ENCODE measurements around the gene FRAS1.

FRAS1 gene

DNA sequence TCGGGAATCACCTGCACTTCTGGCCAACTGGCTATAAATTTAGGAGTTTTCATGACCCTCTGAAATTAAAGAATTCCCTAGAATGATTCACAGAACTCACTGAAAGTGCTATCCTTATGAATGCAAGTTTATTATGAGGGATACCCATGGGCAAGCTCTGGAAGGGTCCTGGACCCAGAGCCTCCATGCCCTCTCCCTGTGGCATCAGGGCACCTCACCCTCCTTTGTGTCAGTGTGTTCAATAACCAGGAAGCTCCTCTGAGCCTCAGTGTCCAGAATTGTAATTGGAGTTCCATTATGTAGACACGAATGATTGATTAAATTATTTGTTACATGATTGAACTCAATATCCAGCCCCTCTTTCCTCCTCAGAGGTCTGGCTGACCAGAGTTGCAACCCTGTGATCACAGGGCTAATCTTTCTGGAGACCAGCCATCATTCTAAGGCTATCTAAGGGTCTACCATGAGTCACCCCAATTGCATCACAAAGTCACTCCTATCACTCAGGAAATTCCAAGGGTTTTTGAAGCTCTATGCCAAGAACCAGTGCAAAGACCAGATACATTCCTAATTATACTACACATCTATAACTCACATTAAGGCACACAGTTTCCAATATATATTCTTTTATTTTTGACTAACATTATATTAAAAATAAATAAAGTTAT, 503.3 kb downstream of the FRAS1 start:
- DNase-seq, result peak; percentile 79

DNA sequence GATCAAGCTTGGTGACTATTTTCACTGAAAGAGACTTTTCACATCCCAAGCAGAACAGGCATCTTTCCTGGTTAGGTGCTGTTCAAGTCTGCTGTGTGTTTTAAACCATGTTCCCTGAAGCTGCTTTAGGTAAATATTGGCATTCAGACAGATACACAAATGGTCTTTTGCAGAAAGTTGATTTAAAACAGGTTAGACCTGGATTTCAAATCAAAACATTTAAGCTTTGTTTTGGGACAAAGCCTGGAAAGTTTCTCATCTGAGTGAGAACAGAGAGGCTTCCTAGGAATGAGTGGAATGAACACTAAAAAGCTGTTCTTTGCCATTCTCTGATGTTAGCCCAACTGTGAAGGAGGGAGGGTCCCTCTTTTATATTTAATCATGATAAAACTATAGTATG, 504.6 kb downstream of the FRAS1 start:
- DNase-seq, result peak; percentile 44

DNA sequence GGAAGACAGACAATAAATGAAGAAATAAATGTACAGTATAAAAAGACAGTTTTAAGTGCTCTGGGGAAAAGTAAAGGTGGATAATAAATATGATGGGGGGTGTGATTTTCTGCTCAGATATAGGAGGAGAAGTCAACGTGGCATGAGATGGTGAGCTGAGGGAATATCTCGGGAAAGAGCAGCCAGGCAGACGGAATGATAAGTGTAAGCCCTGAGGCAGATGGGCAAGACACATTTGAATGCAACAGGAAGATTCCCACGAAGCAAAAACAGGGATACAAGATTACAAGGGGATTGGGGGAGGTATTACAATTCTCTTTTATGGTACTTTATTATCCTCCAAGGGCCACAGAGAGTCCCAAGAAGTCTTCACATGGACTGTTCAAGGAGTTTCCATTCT, 505.6 kb downstream of the FRAS1 start:
- no peak for DNase-seq

- peak; percentile 54 for DNase-seq
Measured at GRCh38 chr4:78565971-78566372, 508.8 kb downstream of the FRAS1 start.

- no peak for DNase-seq
Measured at GRCh38 chr4:78566834-78567499, 509.8 kb downstream of the FRAS1 start.

- DNase-seq, result no peak
Measured at GRCh38 chr4:78567500-78568060, 510.5 kb downstream of the FRAS1 start.

DNA sequence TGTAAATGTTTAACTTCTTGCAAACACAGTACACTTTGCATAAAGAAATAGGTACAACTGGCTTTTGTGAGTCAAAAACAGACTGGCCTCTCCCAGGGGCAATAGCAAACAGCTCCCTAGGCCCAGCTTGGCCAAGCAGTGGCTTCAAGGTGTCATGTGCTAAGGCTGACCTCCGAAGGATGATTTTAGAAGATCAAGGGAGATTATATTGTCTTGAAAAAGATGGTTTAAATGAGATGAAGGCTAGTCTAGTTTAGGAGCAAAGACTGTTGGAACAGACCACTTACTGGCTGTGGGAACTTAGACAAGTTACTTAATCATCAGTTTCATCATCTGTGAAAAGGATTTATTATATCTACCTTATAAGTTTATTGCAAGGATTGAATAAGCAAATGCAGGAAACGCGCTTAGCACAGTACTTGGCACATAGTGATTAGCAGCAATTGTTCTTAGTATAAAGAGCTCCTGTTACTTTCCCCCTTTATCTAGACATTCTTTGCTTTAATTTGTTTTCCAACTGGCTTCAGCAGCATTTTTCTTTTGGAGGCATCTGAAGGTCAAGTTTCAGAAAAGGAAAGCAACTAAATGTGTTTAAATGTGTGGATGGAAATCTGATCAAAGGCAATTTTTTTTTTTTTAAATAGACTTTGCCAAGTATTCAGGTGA, 511.6 kb downstream of the FRAS1 start:
- no peak for DNase-seq

- DNase-seq, result peak; percentile 71
Measured at GRCh38 chr4:78569306-78569821, 512.2 kb downstream of the FRAS1 start.

- DNase-seq, result no peak
Measured at GRCh38 chr4:78570117-78570516, 513.0 kb downstream of the FRAS1 start.

- DNase-seq, result no peak
Measured at GRCh38 chr4:78571804-78572203, 514.7 kb downstream of the FRAS1 start.

DNA sequence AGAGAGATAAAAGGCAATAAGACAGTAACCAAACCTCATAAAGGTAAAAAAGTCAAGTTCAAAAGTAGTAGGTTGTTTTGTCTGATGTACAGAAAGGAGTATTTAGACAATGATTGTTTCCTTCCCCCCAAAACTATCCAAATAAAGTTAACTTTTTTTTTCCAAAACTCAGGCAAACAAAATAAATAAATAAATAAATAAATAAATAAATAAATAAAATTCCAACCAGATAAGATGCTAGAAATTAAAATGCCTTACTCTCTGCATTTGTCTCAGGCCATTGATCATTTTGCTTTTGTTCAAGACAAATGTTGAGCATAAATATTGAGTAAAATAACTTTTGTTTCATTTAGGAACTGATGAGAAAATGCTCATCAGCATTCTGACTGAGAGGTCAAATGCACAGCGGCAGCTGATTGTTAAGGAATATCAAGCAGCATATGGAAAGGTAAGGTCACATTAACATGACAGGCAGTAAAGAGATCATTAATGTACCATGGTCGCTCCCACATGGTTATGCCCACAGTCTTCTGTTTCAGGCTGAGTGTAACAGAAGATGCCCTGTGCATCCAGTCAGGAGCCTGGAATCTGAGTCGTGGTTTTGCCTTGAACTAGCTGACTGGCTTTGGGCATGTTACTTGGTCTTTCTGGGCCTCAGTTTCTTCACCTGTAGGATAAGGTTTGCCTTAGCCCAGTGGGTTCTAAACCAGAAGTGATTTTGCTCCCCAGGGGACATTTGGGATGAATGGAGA, 521.7 kb downstream of the FRAS1 start:
- no peak for DNase-seq

DNA sequence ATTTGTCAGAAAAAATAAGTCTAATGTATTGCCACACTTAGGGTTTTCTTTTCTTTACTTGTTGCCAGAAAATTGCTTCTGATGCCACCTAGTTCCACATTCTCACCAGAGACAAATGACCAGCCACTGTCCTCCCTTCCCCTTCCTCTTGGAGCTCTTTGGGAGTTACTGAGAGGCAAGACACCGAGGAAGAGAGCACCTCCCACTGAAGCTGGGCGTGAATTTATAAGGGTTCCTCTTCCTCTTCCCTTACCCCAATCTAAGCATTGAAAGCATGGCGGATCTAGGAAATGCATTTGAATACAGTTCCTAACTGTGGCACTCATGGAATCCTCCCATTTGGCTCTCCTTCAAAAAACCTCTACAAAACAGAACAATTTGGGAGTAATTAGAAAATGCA, 524.5 kb downstream of the FRAS1 start:
- no peak for DNase-seq

- no peak for DNase-seq
Measured at GRCh38 chr4:78584863-78585547, 527.9 kb downstream of the FRAS1 start.

DNA sequence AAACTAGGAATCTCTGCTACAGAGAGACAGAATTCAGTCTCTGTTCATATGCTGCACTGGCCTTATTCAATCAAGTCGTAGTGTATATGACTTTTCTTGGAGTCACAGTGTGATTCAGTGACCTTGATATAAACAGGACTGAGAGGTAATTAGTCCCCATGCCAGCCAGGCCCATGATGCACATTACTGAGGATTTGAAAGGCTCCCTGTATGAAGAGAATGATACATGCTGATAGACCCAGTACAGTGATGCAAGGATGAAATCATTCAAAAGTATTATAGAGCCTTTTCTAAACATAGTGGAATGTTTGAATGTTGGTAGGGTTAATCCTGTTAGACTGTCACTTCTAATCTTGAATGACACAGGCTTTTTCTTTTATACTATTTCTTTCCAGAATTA, 528.5 kb downstream of the FRAS1 start:
- no peak for DNase-seq

GRCh38 chr4:78588894-78589545, 531.9 kb downstream of the FRAS1 start:
- DNase-seq, result no peak

DNA sequence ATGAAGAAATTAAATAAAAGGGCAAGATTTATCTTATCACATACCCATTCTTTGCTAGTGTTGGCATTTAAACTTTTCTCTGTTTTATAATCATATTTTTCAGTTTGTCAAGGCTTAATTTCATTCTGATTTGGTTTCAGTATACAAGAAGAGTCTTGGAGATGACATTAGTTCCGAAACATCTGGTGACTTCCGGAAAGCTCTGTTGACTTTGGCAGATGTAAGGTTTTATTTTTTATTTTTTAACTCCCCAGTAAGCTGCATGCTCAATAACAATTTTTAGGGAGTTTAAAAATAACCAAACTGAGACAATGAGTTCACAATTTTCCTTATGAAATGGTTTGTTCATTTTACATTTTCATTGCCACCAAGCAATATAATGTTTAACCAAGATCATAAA, 534.3 kb downstream of the FRAS1 start:
- no peak for DNase-seq

DNA sequence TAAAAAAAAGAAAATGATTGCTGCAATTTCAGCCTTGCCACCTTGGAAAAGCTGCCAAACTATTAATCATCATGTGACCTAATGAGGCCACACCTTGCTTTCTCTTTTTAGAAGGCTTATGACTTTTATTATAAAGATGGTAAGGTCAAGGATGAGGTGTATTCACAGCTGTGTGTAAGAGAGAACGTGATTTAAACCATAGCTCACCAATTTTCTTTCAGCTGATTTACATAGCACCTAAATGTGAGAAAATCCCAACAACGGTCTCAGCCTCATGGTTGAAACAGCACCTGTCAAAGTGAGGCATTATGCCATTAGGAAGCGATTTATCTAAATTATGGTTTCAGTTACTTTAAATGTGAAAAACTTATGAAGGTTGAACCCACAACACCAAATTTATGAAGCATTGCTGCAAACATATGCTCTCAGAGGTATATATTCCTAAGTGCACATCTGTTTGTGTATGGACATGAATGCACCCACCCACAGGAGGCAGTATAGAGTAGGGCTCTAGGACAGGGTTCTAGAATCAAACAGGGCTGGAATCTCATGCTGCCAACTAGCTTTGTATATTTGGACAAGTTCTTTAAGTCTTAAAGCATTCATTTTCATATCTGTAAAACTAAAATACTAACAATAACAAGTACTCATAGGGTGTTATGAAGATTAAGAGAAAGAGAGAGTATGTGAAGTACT, 535.1 kb downstream of the FRAS1 start:
- no peak for DNase-seq

Measured in kidney glomerular epithelial cell (primary cell).